DMS 273 (cell line): ENCODE data around the gene RXRB.
A peak's percentile ranks its signal among the peaks of the same experiment; 100 is the strongest.

Experiments used
- DNase-seq: peaks from one replicate; lab custom pipeline; 2025; ENCODE audit not compliant: unreplicated experiment; lab: John Stamatoyannopoulos, UW

Gene RXRB

DNA sequence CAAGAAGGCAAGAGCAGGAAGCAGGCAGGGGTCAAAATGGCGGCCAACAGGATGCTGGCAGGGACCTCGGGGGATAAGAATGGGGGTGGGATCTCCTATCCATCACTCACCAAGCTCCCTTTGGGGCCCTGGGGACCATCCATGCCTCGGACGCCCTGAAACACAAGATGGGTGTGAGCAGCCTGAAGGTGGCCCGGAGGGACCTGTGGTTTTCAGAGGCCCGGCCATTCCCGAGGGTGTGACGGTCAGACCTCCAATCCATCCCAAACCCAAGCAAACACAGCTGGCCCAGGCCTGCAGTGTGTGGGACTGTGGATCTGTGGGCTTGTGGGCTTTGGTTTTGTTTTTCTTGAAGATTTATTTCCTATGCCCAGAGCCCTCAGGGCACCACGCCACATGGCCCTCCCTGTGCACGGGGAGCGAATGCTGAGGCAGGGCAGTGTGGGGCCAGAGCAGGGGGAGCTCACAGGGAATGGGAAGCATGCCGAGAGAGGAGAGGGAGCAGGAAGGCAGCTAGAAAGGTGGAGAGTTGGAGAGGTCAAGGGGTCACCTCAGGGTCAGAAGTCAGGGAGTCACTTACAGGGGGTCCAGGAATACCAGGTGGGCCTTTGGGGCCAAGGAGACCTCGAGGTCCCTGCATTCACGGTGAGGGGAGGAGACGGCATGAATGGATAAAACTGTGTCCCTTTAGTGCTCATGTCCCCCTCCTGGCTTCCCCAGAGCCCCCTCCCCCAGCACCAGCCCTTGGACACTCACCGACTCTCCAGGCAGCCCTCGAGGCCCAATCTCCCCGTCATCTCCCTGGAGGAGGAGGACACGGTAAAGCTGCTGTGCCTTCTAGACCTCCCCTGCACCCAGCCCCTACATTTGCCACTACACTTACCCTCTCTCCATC lies 22.7 kb downstream of the RXRB start:
- no peak for DNase-seq

DNA sequence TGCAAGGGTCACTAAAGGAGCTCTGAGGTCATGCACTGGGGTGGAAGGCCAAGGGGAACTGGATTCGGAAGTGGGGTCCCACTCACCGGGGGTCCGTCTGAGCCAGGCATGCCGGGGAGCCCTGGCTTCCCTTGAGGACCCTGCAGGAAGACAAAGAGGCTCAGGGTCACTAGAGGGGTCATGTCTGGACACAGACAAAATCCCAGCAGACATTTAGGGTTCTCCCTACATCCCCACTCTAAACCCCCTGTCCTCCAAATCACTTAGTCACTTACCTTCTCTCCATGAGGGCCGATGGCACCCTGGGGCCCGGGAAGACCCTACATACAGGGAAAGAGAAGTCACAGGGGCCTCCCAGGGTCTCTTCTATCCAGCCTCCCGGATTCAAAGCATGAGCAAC lies 23.6 kb downstream of the RXRB start:
- DNase-seq = no peak

DNA sequence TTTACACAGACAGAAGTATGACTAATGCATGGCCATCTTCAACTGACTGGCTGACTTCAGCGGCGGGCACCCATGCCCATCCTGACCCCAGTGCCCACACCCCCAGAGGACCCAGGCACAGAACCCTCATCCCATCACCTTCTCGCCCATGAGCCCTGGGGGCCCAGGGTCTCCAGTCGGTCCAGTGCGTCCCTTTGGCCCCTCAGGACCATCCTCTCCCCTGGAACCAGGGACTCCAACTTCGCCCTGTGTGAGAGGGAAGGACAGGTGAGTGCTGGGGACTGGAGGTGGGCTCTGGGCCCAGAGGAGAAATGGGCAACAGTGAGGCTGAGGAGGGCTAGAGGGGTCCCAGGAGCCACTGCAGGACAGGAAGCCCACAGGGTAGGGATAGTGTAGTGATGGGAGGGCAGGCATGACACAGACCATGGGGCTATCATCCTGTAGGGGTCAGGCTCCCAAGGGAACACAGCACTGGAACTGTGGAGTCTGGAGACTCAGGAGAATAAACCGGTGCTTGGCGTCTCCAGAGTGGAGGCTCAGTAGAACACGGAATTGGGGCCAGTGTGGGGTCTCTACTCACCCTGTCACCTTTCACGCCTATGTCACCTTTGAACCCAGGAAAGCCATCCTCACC lies 24.9 kb downstream of the RXRB start:
- DNase-seq = no peak

DNA sequence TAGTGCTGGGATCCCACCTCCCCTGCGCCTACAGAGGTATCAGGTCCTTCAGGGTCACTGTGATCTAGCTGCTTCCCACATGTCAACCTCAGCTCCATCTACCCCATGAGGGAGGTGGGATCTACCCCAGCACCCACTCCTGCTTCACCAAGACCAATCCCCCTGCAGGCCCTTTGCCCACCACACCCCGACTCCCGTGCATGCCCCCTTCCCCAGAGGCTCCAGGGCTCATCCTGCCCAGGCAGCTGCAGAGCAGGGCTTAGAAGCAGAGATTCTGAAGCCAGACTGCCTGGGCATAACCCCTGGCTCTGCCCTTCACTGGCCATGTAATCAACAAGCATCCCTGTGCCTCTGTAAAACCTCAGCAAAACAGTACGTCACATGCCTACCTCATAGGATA lies 25.7 kb downstream of the RXRB start:
- no peak for DNase-seq

DNA sequence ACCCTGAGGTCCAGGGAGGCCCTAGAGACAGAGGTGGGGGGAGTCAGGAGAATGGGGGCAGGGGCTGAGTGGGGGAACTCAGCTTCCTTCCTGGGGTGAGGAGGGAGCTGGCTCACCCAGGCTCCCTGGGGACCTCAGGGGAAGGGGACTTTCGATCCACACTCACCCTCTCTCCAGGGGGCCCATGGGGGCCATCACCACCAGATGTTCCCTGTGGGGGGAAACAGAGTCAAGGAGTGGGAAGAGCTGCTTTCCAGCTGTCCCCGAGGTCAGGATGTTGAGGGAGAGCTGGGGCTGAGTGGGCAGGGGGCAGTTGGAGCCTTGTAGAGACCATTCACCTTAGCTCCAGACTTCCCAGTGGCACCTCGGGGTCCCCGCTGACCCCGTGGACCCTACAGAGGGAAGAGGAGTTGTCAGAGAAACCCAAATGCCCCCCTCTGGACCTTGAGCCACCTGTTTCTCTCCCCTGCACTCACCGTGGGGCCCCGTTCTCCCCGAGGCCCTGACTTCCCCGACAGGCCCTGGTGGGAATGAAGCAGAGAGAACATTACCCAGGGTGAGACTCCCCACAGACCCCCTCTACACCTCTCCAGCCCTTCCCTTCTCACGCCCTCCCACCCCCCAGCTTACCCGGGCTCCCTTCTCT lies 26.8 kb downstream of the RXRB start:
- no peak for DNase-seq

DNA sequence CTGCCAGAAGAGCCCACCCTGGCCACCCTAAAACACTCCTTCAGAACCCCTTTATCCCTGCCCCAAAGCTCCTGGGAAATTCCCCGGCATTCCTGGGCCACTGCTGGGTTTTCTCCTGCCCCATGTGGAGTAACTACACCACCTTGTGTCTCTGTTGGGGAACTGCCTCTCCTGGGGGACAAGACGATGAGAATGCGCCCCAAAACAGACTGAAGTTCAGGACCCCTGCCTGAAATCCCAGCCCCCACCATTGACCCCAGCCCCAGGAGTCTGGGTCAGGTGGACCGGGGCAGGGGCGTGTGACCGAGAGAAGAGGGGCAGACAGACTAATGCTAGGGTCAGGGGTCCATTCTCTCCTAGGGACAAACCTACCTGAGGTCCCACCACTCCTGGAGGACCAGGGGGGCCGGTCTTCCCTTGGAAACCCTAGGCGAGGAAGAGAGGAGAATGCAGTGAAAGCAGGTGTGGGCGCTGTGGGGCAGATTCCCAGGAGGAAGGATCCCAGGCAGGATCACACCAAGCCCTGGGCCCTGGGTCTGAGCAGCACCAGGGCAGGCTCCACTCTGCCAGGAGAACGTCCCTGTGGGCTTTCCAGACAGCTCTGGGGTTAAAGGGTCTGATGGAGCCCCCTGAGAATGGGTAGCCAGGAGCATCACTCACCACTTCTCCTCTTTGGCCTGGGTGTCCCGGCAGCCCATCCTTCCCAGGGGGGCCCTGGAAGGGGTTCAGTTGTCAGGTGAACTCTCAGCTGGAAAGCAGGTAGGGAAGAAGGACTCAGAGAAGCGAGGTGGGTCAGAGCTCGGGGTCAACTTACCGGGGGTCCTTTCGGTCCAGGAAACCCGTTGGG lies 27.6 kb downstream of the RXRB start:
- DNase-seq = peak; percentile 67

DNA sequence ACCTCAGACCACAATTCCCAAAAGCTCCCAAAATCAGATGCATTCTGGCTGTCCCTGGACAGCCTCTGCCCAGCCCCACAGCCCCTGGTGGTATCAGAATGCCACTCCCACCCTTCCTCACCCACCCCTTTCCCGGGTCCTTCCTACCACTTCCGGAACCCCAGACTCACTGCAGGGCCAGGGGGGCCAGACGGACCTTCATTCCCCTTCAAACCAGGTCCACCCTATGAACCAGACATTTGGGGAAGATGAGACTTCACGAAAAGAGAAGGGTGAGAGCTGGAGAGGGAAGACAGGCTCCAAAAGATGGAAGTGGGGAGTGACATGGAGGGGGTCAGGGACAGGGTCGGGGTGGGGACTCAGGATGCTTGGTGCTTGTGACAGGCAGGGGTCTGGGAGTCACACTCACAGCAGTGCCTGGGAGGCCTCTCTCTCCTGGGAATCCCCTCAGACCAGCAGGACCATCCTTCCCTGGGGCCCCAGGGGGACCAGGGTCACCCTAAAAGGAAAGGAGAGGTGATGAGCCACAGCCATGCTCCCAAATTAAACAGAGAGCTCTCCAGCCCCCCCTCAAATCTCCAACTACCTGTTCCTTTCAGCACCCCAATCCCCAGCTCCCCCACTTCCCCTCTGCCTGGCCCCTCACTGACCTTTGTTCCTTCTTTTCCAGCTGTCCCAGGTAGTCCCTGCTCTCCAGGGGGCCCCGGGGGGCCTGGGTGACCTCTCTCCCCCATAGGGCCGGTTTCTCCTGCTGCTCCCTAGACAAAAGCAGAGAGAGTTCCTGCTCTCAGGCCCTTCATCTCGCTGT lies 28.4 kb downstream of the RXRB start:
- no peak for DNase-seq

DNA sequence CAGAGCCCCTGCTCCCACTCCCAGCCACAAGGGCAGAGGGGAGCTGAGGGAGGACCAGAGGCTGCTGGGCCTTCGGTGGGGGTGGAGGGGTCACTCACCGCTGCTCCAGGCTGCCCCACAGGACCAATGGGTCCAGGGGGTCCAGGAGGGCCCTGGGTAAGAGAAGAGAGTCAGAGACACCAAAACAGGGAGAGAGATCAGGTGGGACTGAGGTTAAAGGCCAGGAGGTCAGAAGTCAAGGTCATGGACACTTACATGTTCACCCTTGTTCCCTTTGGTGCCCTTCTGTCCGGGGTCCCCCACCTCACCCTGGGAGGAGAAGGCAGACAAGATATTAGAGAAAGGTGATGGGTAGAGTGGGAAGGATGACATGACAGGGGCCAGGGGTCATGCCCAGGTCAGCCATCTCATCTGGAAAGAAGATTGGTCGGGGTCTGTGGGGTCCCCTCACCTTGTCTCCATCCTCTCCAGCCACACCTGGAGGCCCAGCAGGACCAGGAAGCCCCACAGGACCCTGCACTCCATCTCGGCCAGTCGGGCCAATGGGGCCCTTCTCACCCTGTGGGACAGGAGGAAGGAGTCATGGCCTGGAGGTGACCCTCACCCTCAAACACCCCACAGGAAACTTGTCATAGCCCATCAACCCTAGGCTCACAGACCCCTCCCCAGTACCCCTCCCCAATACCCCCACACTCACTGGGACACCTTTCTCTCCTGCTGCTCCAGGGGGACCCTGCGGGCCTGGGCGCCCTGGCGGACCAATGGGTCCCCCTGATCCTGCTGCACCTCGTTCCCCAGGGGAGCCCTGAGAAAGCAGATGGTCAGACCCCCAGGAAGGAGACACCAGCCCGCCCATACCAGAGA lies 29.2 kb downstream of the RXRB start:
- DNase-seq = no peak

DNA sequence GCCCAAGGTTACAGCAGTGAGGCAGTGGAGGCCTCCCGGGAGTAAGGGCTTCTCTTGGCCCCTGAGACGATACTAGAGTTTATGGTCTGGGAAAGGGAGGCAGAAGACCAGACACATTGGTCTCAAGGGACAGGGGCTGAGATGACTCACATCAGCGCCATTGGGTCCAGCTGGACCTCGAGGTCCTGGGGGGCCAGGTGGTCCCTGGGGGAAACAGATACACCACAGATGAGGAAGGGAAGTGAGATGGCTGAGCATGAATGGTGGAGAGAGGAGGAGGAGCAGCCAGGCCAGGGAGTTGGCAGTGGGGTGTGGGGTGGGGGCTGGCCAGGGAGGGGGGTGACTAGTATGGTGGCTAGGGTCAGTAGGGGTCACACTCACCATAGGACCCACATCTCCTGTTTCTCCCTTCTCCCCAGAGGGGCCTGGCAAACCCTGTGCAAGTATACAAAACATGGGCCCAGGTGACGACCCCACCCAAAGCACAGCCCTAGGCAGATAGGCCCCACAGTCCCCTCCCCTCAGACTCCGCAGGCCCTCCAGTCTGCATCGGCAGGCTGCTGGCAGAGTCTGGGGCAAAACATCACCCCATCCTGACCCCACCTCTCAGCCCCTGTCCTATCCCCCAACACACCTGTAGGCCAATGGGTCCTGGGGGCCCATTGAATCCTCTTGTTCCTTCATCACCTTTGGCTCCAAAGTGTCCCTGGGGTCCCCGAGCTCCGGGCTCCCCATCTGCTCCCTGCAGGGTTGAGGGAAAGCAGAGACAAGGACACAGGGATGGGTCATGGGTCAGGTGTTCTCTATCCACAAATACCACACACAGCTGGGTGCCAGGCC lies 30.1 kb downstream of the RXRB start:
- no peak for DNase-seq

DNA sequence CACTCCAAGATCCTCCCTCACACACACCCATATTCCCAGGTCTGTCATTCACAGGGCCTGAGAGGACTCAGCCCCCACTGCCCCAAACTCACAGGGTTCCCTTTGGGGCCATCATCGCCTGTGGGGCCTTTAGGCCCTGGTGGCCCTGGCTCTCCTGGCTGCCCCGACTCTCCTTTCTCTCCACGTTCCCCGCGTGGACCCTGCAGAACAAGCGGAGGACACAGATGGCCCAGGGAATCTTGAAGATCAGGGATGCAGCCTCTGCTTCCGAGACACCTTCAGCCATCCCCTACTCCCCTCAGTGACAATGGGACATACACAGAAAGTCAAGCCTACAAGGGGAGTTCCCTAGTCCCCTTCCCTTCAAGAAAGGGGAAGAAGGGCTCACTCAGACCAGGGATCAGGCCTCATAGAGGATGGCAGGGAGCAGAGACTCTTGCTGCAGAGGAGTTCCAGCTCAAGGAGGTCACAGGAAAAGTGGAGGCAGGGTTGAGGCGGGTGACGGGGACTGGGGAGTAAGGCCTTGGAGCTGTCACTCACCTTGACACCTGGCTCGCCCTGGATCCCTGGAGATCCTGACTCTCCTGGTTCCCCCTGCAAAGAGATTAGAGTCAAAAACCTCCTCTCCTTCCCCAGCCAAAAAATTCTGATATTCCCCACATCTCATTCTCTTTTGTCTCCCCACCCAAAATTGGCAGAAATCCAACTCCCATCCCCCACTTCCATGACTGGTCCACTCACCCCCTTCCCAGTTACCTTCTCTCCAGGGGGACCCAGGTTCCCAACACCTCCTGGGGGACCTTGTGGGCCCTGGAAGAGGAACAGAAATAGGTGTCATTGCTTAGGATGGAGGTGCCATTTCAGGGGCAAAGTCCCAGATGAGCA lies 30.9 kb downstream of the RXRB start:
- DNase-seq = no peak

DNA sequence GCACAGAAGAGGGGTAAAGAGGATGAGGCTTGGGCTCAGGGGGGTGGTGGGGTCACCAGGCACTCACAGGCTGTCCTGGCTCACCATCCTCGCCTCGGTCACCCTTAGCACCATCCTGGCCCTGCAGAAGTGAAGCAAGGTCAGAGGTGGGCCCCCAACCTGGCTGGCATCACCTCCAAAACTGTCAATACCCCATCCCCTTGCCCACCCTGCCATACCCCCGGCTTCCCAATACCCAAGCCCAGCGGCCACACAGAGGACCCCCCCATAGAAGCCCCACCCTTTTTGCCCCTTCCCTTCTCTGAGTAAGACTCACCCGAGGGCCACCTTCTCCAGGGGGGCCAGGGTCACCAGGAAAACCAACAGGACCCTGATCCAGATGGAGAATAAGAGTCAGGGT lies 31.8 kb downstream of the RXRB start:
- no peak for DNase-seq

DNA sequence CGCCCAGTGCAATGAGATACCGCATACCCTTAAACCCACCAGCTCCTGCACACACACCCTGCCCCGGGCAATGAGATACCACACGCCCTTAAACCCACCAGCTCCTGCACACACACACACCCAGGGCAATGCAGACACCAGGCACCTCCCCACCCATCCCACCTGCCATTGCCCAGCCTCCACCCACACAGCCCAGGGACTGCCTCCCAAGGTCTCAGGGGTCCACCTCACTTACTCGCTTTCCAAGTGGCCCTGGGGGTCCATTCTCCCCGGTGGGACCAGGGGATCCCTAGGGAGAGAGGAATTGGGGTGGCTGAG lies 32.2 kb downstream of the RXRB start:
- DNase-seq = no peak

DNA sequence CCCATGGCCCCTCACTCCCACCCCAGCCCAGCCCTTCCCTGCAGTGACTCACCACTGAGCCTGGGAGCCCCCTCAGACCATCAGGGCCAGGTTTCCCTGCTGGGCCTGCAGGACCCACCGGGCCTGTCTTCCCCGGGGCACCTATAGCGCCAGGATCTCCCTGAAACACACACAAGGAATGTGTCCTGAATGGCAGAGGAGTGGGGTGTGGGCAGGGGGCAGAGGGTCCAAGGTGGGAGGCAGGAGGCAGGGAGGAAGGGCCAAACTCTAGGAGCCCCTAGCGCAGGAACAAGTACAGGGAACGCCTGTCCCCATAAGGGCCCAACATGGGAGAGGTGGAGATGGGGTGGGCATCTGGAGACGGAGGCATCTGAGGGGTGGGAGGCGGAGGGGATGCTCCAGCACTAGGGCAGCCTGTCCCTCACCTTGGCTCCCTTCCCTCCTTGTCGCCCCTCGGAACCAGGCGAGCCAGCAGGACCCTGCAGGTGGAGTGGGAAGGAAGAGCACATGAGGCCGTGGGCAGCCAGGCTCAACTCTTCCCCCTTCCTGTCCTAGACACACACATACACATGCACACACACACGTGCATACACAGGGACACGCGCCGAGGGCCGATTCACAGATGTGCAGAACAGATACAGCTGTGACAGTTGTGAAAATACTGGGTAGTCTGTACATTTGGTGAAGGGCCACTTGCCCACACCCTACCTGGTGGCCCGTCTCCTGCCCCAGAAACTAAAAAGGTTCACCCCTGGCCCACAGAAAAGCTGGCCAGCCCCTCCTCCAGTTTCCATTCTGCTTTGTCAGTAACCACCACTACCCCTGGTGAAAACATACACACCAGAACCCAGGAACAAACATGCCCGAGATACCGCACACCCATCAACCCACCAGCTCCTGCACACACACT lies 32.8 kb downstream of the RXRB start:
- DNase-seq = no peak

DNA sequence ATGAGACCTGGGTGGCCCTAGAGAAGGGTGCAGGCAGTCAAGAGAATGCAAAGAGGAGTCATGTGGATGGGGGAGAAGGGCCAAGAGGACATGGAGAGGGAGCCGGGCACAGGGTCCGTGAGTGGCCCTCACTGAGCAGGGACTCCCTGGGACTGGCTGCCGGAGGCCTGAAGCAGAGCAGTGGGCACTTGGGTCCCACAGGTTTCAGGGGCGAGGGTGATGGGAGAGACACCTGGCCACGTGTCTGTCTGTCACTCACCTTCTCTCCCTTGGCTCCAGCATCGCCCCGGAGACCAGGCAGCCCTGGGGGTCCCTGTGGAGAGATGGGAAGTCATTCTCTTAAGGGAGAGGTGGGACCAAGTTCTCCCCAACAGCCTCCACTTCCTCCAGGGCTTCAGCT lies 33.7 kb downstream of the RXRB start:
- no peak for DNase-seq

DNA sequence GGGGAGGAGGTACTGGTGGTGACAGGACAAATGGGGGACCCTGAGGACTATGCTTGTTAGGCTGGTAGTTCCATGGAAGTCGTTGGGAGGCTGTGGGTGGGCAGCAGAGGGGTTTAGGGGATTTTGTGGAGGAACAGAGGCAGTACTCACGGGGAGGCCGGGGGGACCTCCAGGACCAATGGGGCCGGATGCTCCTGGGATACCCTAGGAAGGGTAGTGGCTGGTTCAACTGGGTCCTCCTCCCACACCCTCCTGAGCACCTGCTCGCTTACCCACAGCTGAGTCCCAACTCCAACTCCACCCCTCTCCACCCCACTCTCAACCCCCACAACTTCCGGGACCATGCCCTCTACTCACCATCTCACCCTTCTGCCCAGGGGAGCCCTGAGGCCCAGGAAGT lies 34.1 kb downstream of the RXRB start:
- DNase-seq = no peak

DNA sequence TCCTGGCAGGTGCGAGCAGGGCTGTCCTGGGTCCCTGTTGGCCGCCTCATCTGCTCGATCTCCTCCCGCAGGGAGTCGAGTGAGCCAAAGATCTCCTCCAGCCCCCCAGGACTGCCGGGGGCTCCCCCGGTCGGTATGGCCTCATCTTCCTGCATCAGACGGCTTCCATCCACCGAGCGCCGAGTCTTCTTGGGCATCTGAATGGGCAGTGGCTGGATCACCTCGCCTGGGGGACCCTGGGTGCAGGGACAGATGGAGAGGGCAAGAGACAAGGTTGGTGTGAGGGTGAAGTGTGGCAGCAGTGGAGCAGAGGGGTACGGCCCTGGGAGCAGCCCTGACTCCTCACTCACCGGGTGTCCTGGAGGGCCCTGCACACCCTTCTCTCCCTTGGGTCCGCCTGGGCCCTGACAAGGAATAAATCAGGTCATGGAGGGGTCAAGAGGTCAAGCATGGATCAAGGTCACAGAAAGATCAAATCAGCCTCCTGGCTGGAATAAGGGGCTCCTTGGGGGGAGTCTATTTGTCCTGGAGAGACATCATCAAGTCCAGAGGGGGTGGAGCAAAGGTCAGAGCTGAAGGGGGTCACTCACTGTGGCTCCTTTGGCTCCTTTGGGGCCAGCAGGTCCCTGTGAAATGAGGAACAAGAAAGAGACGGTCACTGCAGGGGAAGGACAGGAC lies 34.7 kb downstream of the RXRB start:
- no peak for DNase-seq
